Hepatocyte (in vitro differentiated cells): ENCODE measurements around the gene ZNF763.

ENCODE experiments used
- CTCF ChIP-seq: fragments of 200-600 bp; sonication (generic); IDR thresholded peaks from 2 replicates; pipeline ENCODE4 v1.5.1; 2016; ENCODE audit warnings: antibody characterized with exemption, mild to moderate bottlenecking; ENCODE audit not compliant: poor library complexity
- EZH2 ChIP-seq: fragments of 200-600 bp; sonication (generic); IDR thresholded peaks from 2 replicates; pipeline ENCODE4 v1.6.1; 2016; ENCODE audit warnings: antibody characterized with exemption, mild to moderate bottlenecking, borderline replicate concordance
- EZH2phosphoT487 ChIP-seq: fragments of 200-600 bp; sonication (generic); IDR thresholded peaks from one replicate; pipeline ENCODE4 v1.6.1; 2018; ENCODE audit warnings: antibody characterized with exemption, mild to moderate bottlenecking, low read depth, moderate library complexity; ENCODE audit not compliant: unreplicated experiment, severe bottlenecking

- TF ChIP-seq CTCF (no peak), EZH2 (no peak), EZH2phosphoT487 (no peak)
These were observed 13.8 kb downstream of the ZNF763 start for GRCh38 chr19:11978492-11979100.
